Mammary epithelial cell (primary cell): ENCODE measurements around the gene UGT3A2.

Experiments used
- EZH2 ChIP-seq: IDR thresholded peaks from 2 replicates; pipeline ENCODE4 v1.6.1; 2012; ENCODE audit warnings: low read length, inconsistent platforms, borderline replicate concordance
- TF ChIP-seq, protein P1 (sequence below), 2 donors: IDR thresholded peaks in 1 of 2; conservative IDR thresholded peaks in 1 of 2; 2 replicates each; pipeline ENCODE4 v1.5.1; 2011 to 2012; ENCODE audit warnings: inconsistent platforms in 2 of 2, low read length in 2 of 2, mild to moderate bottlenecking in 2 of 2, control low read depth in 1 of 2, low read depth in 1 of 2; ENCODE audit not compliant: insufficient read depth in 1 of 2; ENCODE audit errors: extremely low read depth in 1 of 2

DNA sequence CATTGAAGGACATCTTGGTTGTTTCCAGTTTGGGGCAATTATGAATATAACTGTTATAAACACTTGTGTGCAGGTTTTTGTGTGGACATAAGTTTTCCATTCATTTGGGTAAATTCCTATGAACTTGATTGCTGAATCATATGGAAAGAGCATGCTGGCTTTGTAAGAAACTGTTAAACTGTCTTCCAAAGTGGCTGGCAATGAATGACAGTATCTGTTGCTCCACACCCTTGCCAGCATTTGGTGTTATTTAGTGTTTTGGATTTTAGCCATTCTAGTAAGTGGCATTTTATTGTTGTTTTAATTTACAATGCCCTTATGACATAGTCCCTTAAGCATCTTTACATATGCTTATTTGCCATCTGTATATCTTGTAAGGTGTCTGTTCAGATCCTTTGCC is 29.8 kb upstream of the UGT3A2 start:
- TF ChIP-seq, protein P1, sequence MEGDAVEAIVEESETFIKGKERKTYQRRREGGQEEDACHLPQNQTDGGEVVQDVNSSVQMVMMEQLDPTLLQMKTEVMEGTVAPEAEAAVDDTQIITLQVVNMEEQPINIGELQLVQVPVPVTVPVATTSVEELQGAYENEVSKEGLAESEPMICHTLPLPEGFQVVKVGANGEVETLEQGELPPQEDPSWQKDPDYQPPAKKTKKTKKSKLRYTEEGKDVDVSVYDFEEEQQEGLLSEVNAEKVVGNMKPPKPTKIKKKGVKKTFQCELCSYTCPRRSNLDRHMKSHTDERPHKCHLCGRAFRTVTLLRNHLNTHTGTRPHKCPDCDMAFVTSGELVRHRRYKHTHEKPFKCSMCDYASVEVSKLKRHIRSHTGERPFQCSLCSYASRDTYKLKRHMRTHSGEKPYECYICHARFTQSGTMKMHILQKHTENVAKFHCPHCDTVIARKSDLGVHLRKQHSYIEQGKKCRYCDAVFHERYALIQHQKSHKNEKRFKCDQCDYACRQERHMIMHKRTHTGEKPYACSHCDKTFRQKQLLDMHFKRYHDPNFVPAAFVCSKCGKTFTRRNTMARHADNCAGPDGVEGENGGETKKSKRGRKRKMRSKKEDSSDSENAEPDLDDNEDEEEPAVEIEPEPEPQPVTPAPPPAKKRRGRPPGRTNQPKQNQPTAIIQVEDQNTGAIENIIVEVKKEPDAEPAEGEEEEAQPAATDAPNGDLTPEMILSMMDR (conservative IDR thresholded peaks at IDR 0.05 in 1 of 2, IDR thresholded peaks at IDR 0.05 in 1 of 2; ENCODE audit: extremely low read depth in 1 of 2, insufficient read depth in 1 of 2, low read depth in 1 of 2, low read length in 2 of 2): no peak
- no peak for TF ChIP-seq EZH2
